PC-3 (cell line): ENCODE data around the gene JAKMIP2. TPM values are rescaled to one million over a fixed set of nuclear protein-coding genes. Genes with fewer than 3 reads are reported as not detected.

Experiments
- ATAC-seq: fragments of 200-7000 bp; cut with Tn5 transposase; 2 replicates; pipeline ENCODE4 v1.9.1; 2020; ENCODE audit warnings: mild to moderate bottlenecking, moderate library complexity
- BruUV-seq: library from RNA; stranded (reverse); fragments of 400-500 nt; replicated peaks from 2 replicates; lab custom pipeline; 2021; lab: Mats Ljungman, UMichigan
- CTCF ChIA-PET: fragments of 300-600 bp; sonication (Branson Sonifier 250); formaldehyde crosslinking; loops from one replicate; lab custom pipeline; 2022; ENCODE audit warnings: antibody characterized with exemption; lab: Charles Lee
- POLR2A ChIA-PET: fragments of 300-600 bp; sonication (Branson Sonifier 250); formaldehyde crosslinking; loops from one replicate; lab custom pipeline; 2022; ENCODE audit warnings: antibody characterized with exemption; ENCODE audit not compliant: unreplicated experiment; lab: Charles Lee
- DNase-seq: peaks from one replicate; pipeline ENCODE4 v3.0.0-alpha.2; 2015
- H2AFZ ChIP-seq: fragments of 300-600 bp; sonication (generic); 2 replicates; pipeline ENCODE4 v1.6.0; 2016; ENCODE audit warnings: antibody characterized with exemption, low read length
- H3F3A ChIP-seq: fragments of 300-600 bp; sonication (generic); one replicate; pipeline ENCODE4 v1.6.0; 2017; ENCODE audit warnings: antibody characterized with exemption, low read length, control low read depth, mild to moderate bottlenecking; ENCODE audit not compliant: unreplicated experiment
- H3K27ac ChIP-seq: fragments of 300-600 bp; sonication (generic); 2 replicates; pipeline ENCODE4 v1.5.1; 2016; ENCODE audit warnings: mild to moderate bottlenecking, low read length
- H3K27me3 ChIP-seq: fragments of 300-600 bp; sonication (generic); 2 replicates; pipeline ENCODE4 v1.6.1; 2016; ENCODE audit warnings: low read length, mixed read lengths
- H3K36me3 ChIP-seq: fragments of 300-600 bp; sonication (generic); 2 replicates; pipeline ENCODE4 v1.6.1; 2016; ENCODE audit warnings: low read depth, mixed run types, low read length, mixed read lengths
- H3K4me1 ChIP-seq: fragments of 300-600 bp; sonication (generic); 2 replicates; pipeline ENCODE4 v1.5.1; 2016; ENCODE audit warnings: low read length; ENCODE audit not compliant: insufficient read depth
- H3K4me2 ChIP-seq: fragments of 300-600 bp; sonication (generic); 2 replicates; pipeline ENCODE4 v1.6.0; 2016; ENCODE audit warnings: low read length
- H3K4me3 ChIP-seq: fragments of 300-600 bp; sonication (generic); 2 replicates; pipeline ENCODE4 v1.5.1; 2016; ENCODE audit warnings: mild to moderate bottlenecking, low read length, mixed read lengths
- H3K79me2 ChIP-seq: fragments of 300-600 bp; sonication (generic); 2 replicates; pipeline ENCODE4 v1.6.1; 2017; ENCODE audit warnings: low read length, mixed read lengths
- H3K9ac ChIP-seq: fragments of 300-600 bp; sonication (generic); 2 replicates; pipeline ENCODE4 v1.6.0; 2016; ENCODE audit warnings: mild to moderate bottlenecking, low read length
- H3K9me2 ChIP-seq: fragments of 300-600 bp; sonication (generic); replicated peaks from 2 replicates; pipeline ENCODE4 v1.6.1; 2016; ENCODE audit warnings: mixed run types, low read length, mixed read lengths
- H3K9me3 ChIP-seq: fragments of 300-600 bp; sonication (generic); 2 replicates; pipeline ENCODE4 v1.6.1; 2016; ENCODE audit warnings: low read length, mixed read lengths
- H4K20me1 ChIP-seq: fragments of 300-600 bp; sonication (generic); 2 replicates; pipeline ENCODE4 v1.6.1; 2016; ENCODE audit warnings: low read length, mixed read lengths
- CTCF ChIP-seq: fragments of 300-600 bp; sonication (generic); conservative IDR thresholded peaks from 2 replicates; pipeline ENCODE4 v1.5.1; 2017; ENCODE audit warnings: antibody characterized with exemption, low read depth, mild to moderate bottlenecking, low read length
- EZH2 ChIP-seq: fragments of 300-600 bp; sonication (generic); IDR thresholded peaks from one replicate; pipeline ENCODE4 v1.6.1; 2017; ENCODE audit warnings: antibody characterized with exemption, mild to moderate bottlenecking, low read length; ENCODE audit not compliant: unreplicated experiment
- EZH2phosphoT487 ChIP-seq: fragments of 300-600 bp; sonication (generic); IDR thresholded peaks from 2 replicates; pipeline ENCODE4 v1.6.1; 2018; ENCODE audit warnings: mild to moderate bottlenecking, antibody characterized with exemption, low read length, borderline replicate concordance
- intact Hi-C: fragments of 100-400 bp; cut with micrococcal nuclease; formaldehyde crosslinking; loops from 2 replicates; pipeline ENCODE4 v1.9.0; 2023
- total RNA-seq: library from RNA; depleted of rRNA; stranded (reverse); fragments of >200 nt; gene quantifications from 2 replicates; pipeline ENCODE4 v1.2.3, GENCODE V29; 2014

The JAKMIP2 gene
- total RNA-seq, 1 experiment from 2014 or later = 0.15 TPM

- Histone ChIP-seq H3K4me2 (no peak overlapping the region), H3K27ac (no peak overlapping the region), H3K9me3 (no peaks in the 10 kb centered on the region), H4K20me1 (no peaks in the 10 kb centered on the region), H3K9me2 (no peaks in the 10 kb centered on the region), H3K4me3 (no peak overlapping the region), H2AFZ (no peak overlapping the region), H3K9ac (no peak overlapping the region), H3F3A (no peaks in the 10 kb centered on the region), H3K79me2 (no peaks in the 10 kb centered on the region), H3K27me3 (no peaks in the 10 kb centered on the region), H3K4me1 (no peaks in the 10 kb centered on the region), H3K36me3 (no peaks in the 10 kb centered on the region)
- TF ChIP-seq EZH2 (no peak), CTCF (no peak), EZH2phosphoT487 (no peak)
- no TSS peak for BruUV-seq
- ATAC-seq = no peak
- ChIA-PET CTCF (interaction anchor here (1.3 kb wide), 1 partner anchor 190 kb away, joined by 4 read pairs; no protein-coding TSS in a partner anchor), POLR2A (no interaction called here)
- no peak for DNase-seq
- intact Hi-C loops = no loop called here
Observed at GRCh38 chr5:147633173-147633572, 149.4 kb downstream of the JAKMIP2 start.

- ChIA-PET CTCF (no interaction called here), POLR2A (no interaction called here)
- DNase-seq (no peak), ATAC-seq (no peak)
- no peaks in the 10 kb centered on the region for H3F3A ChIP-seq
- TF ChIP-seq EZH2 (no peak), CTCF (no peak), EZH2phosphoT487 (no peak)
- H2AFZ ChIP-seq = no peak overlapping the region
- no peaks in the 10 kb centered on the region for H3K27me3 ChIP-seq
- no peaks in the 10 kb centered on the region for H3K9me2 ChIP-seq
- no peak overlapping the region for H3K4me2 ChIP-seq
- H3K9me3 ChIP-seq = no peaks in the 10 kb centered on the region
- H3K4me1 ChIP-seq = no peaks in the 10 kb centered on the region
- no peak overlapping the region for H3K4me3 ChIP-seq
- no TSS peak for BruUV-seq
- intact Hi-C loops = loop anchor here (2.0 kb wide), 1 partner anchor 469 kb away; no protein-coding TSS in a partner anchor
- H3K36me3 ChIP-seq = no peaks in the 10 kb centered on the region
- no peaks in the 10 kb centered on the region for H4K20me1 ChIP-seq
- no peak overlapping the region for H3K27ac ChIP-seq
- H3K9ac ChIP-seq = no peak overlapping the region
- H3K79me2 ChIP-seq = no peaks in the 10 kb centered on the region
Observed at GRCh38 chr5:147631428-147632003, 151.0 kb downstream of the JAKMIP2 start.

- no peaks in the 10 kb centered on the region for H3K36me3 ChIP-seq
- CTCF ChIA-PET = interaction anchor here (1.0 kb wide), 1 partner anchor 229 kb away, joined by 3 read pairs; no protein-coding TSS in a partner anchor
Observed at GRCh38 chr5:147629196-147629595, 153.3 kb downstream of the JAKMIP2 start.

More at GRCh38 chr5:147629196-147629595, 153.3 kb downstream of the JAKMIP2 start:
- Histone ChIP-seq H3K79me2 (no peaks in the 10 kb centered on the region), H3K4me1 (no peaks in the 10 kb centered on the region), H4K20me1 (no peaks in the 10 kb centered on the region), H2AFZ (no peak overlapping the region), H3K9me3 (no peaks in the 10 kb centered on the region), H3K27me3 (no peaks in the 10 kb centered on the region), H3K4me2 (no peak overlapping the region), H3K9me2 (no peaks in the 10 kb centered on the region), H3K4me3 (no peak overlapping the region), H3K27ac (no peak overlapping the region), H3K9ac (no peak overlapping the region), H3F3A (no peaks in the 10 kb centered on the region)
- POLR2A ChIA-PET = interaction anchor here (0.6 kb wide), 1 partner anchor 146 kb away, joined by 3 read pairs; no protein-coding TSS in a partner anchor
- DNase-seq (no peak), ATAC-seq (no peak)
- TF ChIP-seq EZH2 = no peak
- TF ChIP-seq EZH2phosphoT487 = no peak
- TF ChIP-seq CTCF = no peak
- intact Hi-C loops = loop anchor here (5.0 kb wide), 1 partner anchor 63 kb away; no protein-coding TSS in a partner anchor
- no TSS peak for BruUV-seq
